HS-27A (cell line): ENCODE data around the gene ZNF282.

Experiments
- DNase-seq: peaks from one replicate; pipeline ENCODE4 v3.0.0-alpha.2; 2012; ENCODE audit warnings: low read depth, missing footprints

Gene ZNF282

GRCh38 chr7:149195180-149196150 is at the start of gene ZNF282:
TSS of gene ZNF282 (plus strand) at chr7:149195546. CDS start at chr7:149195590, 44 bp downstream.
- DNase-seq, result peak; percentile 52

- DNase-seq, result no peak
Measured at GRCh38 chr7:149147072-149147751, 48.1 kb upstream of the ZNF282 start, which contains the start of gene ZNF398. TSS of gene ZNF398 (plus strand) at chr7:149147453. CDS start at chr7:149147743, 290 bp downstream.

GRCh38 chr7:149147752-149148653 is 47.3 kb upstream of the ZNF282 start:
- DNase-seq, result no peak

- no peak for DNase-seq
Measured at GRCh38 chr7:149150981-149151380, 44.4 kb upstream of the ZNF282 start.

GRCh38 chr7:149153346-149153745 is 42.0 kb upstream of the ZNF282 start:
- no peak for DNase-seq

GRCh38 chr7:149154056-149154455 is 41.3 kb upstream of the ZNF282 start:
- DNase-seq, result no peak

GRCh38 chr7:149156898-149157297 is 38.4 kb upstream of the ZNF282 start:
- DNase-seq, result no peak

GRCh38 chr7:149161241-149161848 is 34.0 kb upstream of the ZNF282 start:
- no peak for DNase-seq

GRCh38 chr7:149166142-149166541 is 29.2 kb upstream of the ZNF282 start:
- no peak for DNase-seq

- no peak for DNase-seq
Measured at GRCh38 chr7:149166630-149167352, 28.6 kb upstream of the ZNF282 start.

- DNase-seq, result no peak
Measured at GRCh38 chr7:149171892-149172533, 23.3 kb upstream of the ZNF282 start.

- DNase-seq, result no peak
Measured at GRCh38 chr7:149172534-149172920, 22.8 kb upstream of the ZNF282 start.

GRCh38 chr7:149175150-149175549 is 20.2 kb upstream of the ZNF282 start:
- DNase-seq, result no peak

GRCh38 chr7:149179241-149179640 is 16.1 kb upstream of the ZNF282 start:
- DNase-seq, result no peak

- no peak for DNase-seq
Measured at GRCh38 chr7:149180722-149181449, 14.5 kb upstream of the ZNF282 start.

- DNase-seq, result no peak
Measured at GRCh38 chr7:149181450-149181790, 13.9 kb upstream of the ZNF282 start.

GRCh38 chr7:149184274-149184673 is 11.1 kb upstream of the ZNF282 start:
- no peak for DNase-seq

- no peak for DNase-seq
Measured at GRCh38 chr7:149188213-149188612, 7.1 kb upstream of the ZNF282 start.

- DNase-seq, result no peak
Measured at GRCh38 chr7:149188637-149189259, 6.6 kb upstream of the ZNF282 start.
